Measurements from ENCODE around the gene CORO7. TPM values are rescaled to one million over a fixed set of nuclear protein-coding genes. Genes with fewer than 3 reads are reported as not detected.

CORO7 gene
- total RNA-seq, 1 experiment from 2014 or later, result 51.0 TPM

- no peak for TF ChIP-seq CTCF (IDR thresholded peaks at IDR 0.05; ENCODE audit: unreplicated experiment)
- Mint-ChIP-seq H3K36me3 (ENCODE audit: insufficient read depth, unreplicated experiment) (peaks cover 92% of the 10 kb centered on the region), H3K27ac (ENCODE audit: unreplicated experiment) (no peak overlapping the region), H3K9me3 (ENCODE audit: low read depth, unreplicated experiment) (no peaks in the 10 kb centered on the region), H3K4me1 (ENCODE audit: low read depth, unreplicated experiment) (peaks cover 9% of the 10 kb centered on the region), H3K4me3 (ENCODE audit: low read depth, unreplicated experiment) (no peak overlapping the region), H3K27me3 (ENCODE audit: unreplicated experiment) (no peaks in the 10 kb centered on the region)
- BruUV-seq (replicated peaks), result no TSS peak
- DNase-seq, result no peak
- CTCF ChIA-PET, result no interaction called here
- intact Hi-C loops (cut with micrococcal nuclease; ENCODE audit: unreplicated experiment), result no loop called here
Measured at GRCh38 chr16:4433228-4433627, 16.8 kb upstream of the CORO7 start.

GRCh38 chr16:4431023-4431422, 14.6 kb upstream of the CORO7 start:
- no peak for TF ChIP-seq CTCF (IDR thresholded peaks at IDR 0.05; ENCODE audit: unreplicated experiment)
- H3K36me3 Mint-ChIP-seq (ENCODE audit: insufficient read depth, unreplicated experiment), result peaks cover 88% of the 10 kb centered on the region
- CTCF ChIA-PET, result no interaction called here
- no peak for DNase-seq
- no peaks in the 10 kb centered on the region for H3K9me3 Mint-ChIP-seq (ENCODE audit: low read depth, unreplicated experiment)
- H3K27ac Mint-ChIP-seq (ENCODE audit: unreplicated experiment), result no peak overlapping the region
- no peak overlapping the region for H3K4me3 Mint-ChIP-seq (ENCODE audit: low read depth, unreplicated experiment)
- no TSS peak for BruUV-seq (replicated peaks)
- no peaks in the 10 kb centered on the region for H3K27me3 Mint-ChIP-seq (ENCODE audit: unreplicated experiment)
- H3K4me1 Mint-ChIP-seq (ENCODE audit: low read depth, unreplicated experiment), result peaks cover 20% of the 10 kb centered on the region
- intact Hi-C loops (cut with micrococcal nuclease; ENCODE audit: unreplicated experiment), result no loop called here

- DNase-seq, result no peak
- Mint-ChIP-seq H3K36me3 (ENCODE audit: insufficient read depth, unreplicated experiment) (peaks cover 78% of the 10 kb centered on the region), H3K9me3 (ENCODE audit: low read depth, unreplicated experiment) (no peaks in the 10 kb centered on the region), H3K4me1 (ENCODE audit: low read depth, unreplicated experiment) (peaks cover 24% of the 10 kb centered on the region), H3K27ac (ENCODE audit: unreplicated experiment) (no peak overlapping the region), H3K27me3 (ENCODE audit: unreplicated experiment) (no peaks in the 10 kb centered on the region), H3K4me3 (ENCODE audit: low read depth, unreplicated experiment) (no peak overlapping the region)
- intact Hi-C loops (cut with micrococcal nuclease; ENCODE audit: unreplicated experiment), result no loop called here
- no peak for TF ChIP-seq CTCF (IDR thresholded peaks at IDR 0.05; ENCODE audit: unreplicated experiment)
- BruUV-seq (replicated peaks), result no TSS peak
- CTCF ChIA-PET, result no interaction called here
Measured at GRCh38 chr16:4428500-4428899, 12.1 kb upstream of the CORO7 start.

GRCh38 chr16:4426722-4427372, 10.5 kb upstream of the CORO7 start:
- H3K4me1 Mint-ChIP-seq (ENCODE audit: low read depth, unreplicated experiment), result peaks cover 19% of the 10 kb centered on the region
- no peaks in the 10 kb centered on the region for H3K27me3 Mint-ChIP-seq (ENCODE audit: unreplicated experiment)
- CTCF ChIA-PET, result no interaction called here
- no peak for DNase-seq
- TF ChIP-seq CTCF (IDR thresholded peaks at IDR 0.05; ENCODE audit: unreplicated experiment), result no peak
- H3K4me3 Mint-ChIP-seq (ENCODE audit: low read depth, unreplicated experiment), result peak overlapping the region; percentile 98
- intact Hi-C loops (cut with micrococcal nuclease; ENCODE audit: unreplicated experiment), result no loop called here
- no peaks in the 10 kb centered on the region for H3K9me3 Mint-ChIP-seq (ENCODE audit: low read depth, unreplicated experiment)
- H3K36me3 Mint-ChIP-seq (ENCODE audit: insufficient read depth, unreplicated experiment), result peaks cover 64% of the 10 kb centered on the region
- H3K27ac Mint-ChIP-seq (ENCODE audit: unreplicated experiment), result peak overlapping the region; percentile 99
- BruUV-seq (replicated peaks), result TSS peak; percentile 61

Data from Calu3 (cell line).